DOHH2 (cell line): Measurements from ENCODE around the gene SPSB4.

Source experiments
- H3F3A ChIP-seq: fragments of 200-600 bp; sonication (generic), shearing (Covaris generic); 2 replicates; pipeline ENCODE4 v1.6.0; 2016; ENCODE audit warnings: antibody characterized with exemption, mild to moderate bottlenecking; ENCODE audit not compliant: control insufficient read depth, insufficient read depth
- H3K27ac ChIP-seq: fragments of 200-600 bp; sonication (generic); 2 replicates; pipeline ENCODE4 v1.5.1; 2014; ENCODE audit warnings: low read depth, mild to moderate bottlenecking, low read length, moderate library complexity
- H3K27me3 ChIP-seq: fragments of 200-600 bp; sonication (generic); 2 replicates; pipeline ENCODE4 v1.6.1; 2014; ENCODE audit warnings: mild to moderate bottlenecking, low read length, mixed read lengths; ENCODE audit not compliant: control insufficient read depth
- H3K36me3 ChIP-seq: fragments of 200-600 bp; sonication (generic); 2 replicates; pipeline ENCODE4 v1.6.1; 2014; ENCODE audit warnings: mild to moderate bottlenecking, low read length, moderate library complexity, mixed read lengths; ENCODE audit not compliant: control insufficient read depth
- H3K4me1 ChIP-seq: fragments of 200-600 bp; sonication (generic); 2 replicates; pipeline ENCODE4 v1.6.1; 2014; ENCODE audit warnings: mild to moderate bottlenecking, low read length, mixed read lengths; ENCODE audit not compliant: control insufficient read depth
- H3K4me2 ChIP-seq: fragments of 200-600 bp; sonication (generic); 2 replicates; pipeline ENCODE4 v1.6.0; 2014; ENCODE audit warnings: mild to moderate bottlenecking, low read length, moderate library complexity
- H3K4me3 ChIP-seq: fragments of 200-600 bp; sonication (generic); 2 replicates; pipeline ENCODE4 v1.5.1; 2014; ENCODE audit warnings: mild to moderate bottlenecking, low read length, mixed read lengths
- H3K79me2 ChIP-seq: fragments of 200-600 bp; sonication (generic); 2 replicates; pipeline ENCODE4 v1.6.1; 2014; ENCODE audit warnings: mild to moderate bottlenecking, low read length, mixed read lengths; ENCODE audit not compliant: control insufficient read depth
- H3K9me2 ChIP-seq: fragments of 200-600 bp; sonication (generic); replicated peaks from 2 replicates; pipeline ENCODE4 v1.6.1; 2014; ENCODE audit warnings: mild to moderate bottlenecking, low read length, mixed read lengths; ENCODE audit not compliant: control insufficient read depth
- H3K9me3 ChIP-seq: fragments of 200-600 bp; sonication (generic); 2 replicates; pipeline ENCODE4 v1.6.1; 2014; ENCODE audit warnings: antibody characterized with exemption, low read length, mixed read lengths; ENCODE audit not compliant: control insufficient read depth, insufficient read depth
- H4K20me1 ChIP-seq: fragments of 200-600 bp; sonication (generic); 2 replicates; pipeline ENCODE4 v1.6.0; 2014; ENCODE audit warnings: low read depth, mild to moderate bottlenecking, antibody characterized with exemption, low read length, moderate library complexity; ENCODE audit not compliant: control insufficient read depth, insufficient read depth
- EZH2phosphoT487 ChIP-seq: fragments of 200-600 bp; sonication (generic); IDR thresholded peaks from 2 replicates; pipeline ENCODE4 v1.6.1; 2017; ENCODE audit warnings: borderline replicate concordance, mild to moderate bottlenecking, antibody characterized with exemption, low read length, moderate library complexity, mixed read lengths
- TF ChIP-seq, protein P1 (sequence below): fragments of 200-600 bp; sonication (generic); IDR thresholded peaks from one replicate; pipeline ENCODE4 v1.5.1; 2014; ENCODE audit warnings: antibody characterized with exemption, mild to moderate bottlenecking, low read depth, low read length; ENCODE audit not compliant: poor library complexity, severe bottlenecking

The SPSB4 gene

DNA sequence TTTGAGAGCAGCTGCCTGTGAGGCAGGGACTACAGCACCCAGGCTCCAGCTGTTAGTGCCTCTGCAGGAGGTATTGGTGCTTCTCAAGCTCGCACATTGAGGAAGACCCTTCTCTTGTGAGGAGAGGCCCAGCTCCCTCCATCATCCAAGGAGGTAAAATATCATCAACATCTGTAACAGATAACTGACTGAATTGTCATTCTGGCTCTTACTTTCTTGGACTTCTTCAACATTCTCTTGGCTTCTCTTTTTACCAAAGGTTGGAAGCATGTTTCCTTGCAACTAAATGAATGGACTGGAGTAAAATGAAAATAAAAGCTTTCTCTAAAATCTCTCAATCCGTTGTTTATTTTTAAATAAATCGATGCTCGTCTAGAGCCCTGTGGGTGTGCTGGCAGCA is 127.4 kb downstream of the SPSB4 start:
- H3K36me3 ChIP-seq, result no peaks in the 10 kb centered on the region
- H3K79me2 ChIP-seq, result no peaks in the 10 kb centered on the region
- H4K20me1 ChIP-seq, result no peaks in the 10 kb centered on the region
- H3K9me3 ChIP-seq, result no peaks in the 10 kb centered on the region
- no peak overlapping the region for H3K4me3 ChIP-seq
- no peaks in the 10 kb centered on the region for H3F3A ChIP-seq
- H3K9me2 ChIP-seq, result no peaks in the 10 kb centered on the region
- H3K4me2 ChIP-seq, result no peak overlapping the region
- H3K4me1 ChIP-seq, result no peaks in the 10 kb centered on the region
- TF ChIP-seq, protein P1, sequence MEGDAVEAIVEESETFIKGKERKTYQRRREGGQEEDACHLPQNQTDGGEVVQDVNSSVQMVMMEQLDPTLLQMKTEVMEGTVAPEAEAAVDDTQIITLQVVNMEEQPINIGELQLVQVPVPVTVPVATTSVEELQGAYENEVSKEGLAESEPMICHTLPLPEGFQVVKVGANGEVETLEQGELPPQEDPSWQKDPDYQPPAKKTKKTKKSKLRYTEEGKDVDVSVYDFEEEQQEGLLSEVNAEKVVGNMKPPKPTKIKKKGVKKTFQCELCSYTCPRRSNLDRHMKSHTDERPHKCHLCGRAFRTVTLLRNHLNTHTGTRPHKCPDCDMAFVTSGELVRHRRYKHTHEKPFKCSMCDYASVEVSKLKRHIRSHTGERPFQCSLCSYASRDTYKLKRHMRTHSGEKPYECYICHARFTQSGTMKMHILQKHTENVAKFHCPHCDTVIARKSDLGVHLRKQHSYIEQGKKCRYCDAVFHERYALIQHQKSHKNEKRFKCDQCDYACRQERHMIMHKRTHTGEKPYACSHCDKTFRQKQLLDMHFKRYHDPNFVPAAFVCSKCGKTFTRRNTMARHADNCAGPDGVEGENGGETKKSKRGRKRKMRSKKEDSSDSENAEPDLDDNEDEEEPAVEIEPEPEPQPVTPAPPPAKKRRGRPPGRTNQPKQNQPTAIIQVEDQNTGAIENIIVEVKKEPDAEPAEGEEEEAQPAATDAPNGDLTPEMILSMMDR, result no peak
- no peak for TF ChIP-seq EZH2phosphoT487
- H3K27me3 ChIP-seq, result 0 out of 2 replicates have a peak, but pooled peaks cover 1% of the 10 kb centered on the region
- H3K27ac ChIP-seq, result no peak overlapping the region

DNA sequence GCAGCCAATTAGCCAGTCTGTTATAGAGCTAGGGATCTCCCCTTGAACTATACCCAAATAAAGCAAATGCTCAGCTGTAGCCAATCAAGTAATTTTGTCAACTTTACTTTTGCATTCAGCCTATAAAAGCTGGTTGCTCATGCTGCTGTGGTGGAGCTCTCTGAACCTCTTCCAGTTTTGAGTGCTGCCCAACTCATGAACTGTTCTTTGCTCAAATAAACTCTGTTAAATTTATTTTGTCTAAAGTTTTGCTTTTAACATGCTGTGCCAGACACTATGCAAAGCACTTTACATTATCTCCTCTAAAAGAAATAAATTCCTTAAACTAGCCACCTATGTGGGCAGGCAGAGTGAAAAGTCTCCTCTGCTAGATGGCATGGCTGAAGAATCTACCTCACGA is 128.8 kb downstream of the SPSB4 start:
- no peak for TF ChIP-seq EZH2phosphoT487
- TF ChIP-seq, protein P1, result no peak
- H3K9me2 ChIP-seq, result no peaks in the 10 kb centered on the region
- no peaks in the 10 kb centered on the region for H3K4me1 ChIP-seq
- no peaks in the 10 kb centered on the region for H3K79me2 ChIP-seq
- no peak overlapping the region for H3K4me3 ChIP-seq
- H3K4me2 ChIP-seq, result no peak overlapping the region
- no peaks in the 10 kb centered on the region for H4K20me1 ChIP-seq
- no peak overlapping the region for H3K27ac ChIP-seq
- H3F3A ChIP-seq, result no peaks in the 10 kb centered on the region
- H3K36me3 ChIP-seq, result no peaks in the 10 kb centered on the region
- H3K27me3 ChIP-seq, result no peaks in the 10 kb centered on the region
- H3K9me3 ChIP-seq, result no peaks in the 10 kb centered on the region

DNA sequence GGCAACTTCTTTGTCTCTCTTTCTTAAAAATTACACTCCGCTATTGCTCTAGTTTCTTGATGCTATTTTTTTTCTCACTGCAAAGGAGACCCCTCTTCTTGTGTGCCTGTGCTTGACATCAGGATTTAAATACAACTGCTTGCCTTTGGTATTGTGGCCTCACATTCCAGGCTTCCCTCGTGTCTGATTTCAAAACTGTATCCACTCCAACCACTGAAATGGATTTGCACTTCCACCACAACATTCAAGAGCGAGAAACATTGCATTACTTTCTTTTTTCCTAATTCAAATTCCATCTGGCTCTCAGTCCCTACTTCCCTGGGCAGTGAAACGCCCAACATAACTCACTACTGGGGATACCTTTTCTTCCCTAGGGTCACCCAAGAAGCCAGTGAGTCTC is 130.0 kb downstream of the SPSB4 start:
- Histone ChIP-seq H3K79me2 (no peaks in the 10 kb centered on the region), H3K36me3 (no peaks in the 10 kb centered on the region), H3K4me1 (no peaks in the 10 kb centered on the region), H3K27ac (no peak overlapping the region), H4K20me1 (no peaks in the 10 kb centered on the region), H3K27me3 (peaks cover 3% of the 10 kb centered on the region; the same call in 1 of the 2 replicates), H3K4me2 (no peak overlapping the region), H3F3A (no peaks in the 10 kb centered on the region), H3K9me3 (no peaks in the 10 kb centered on the region), H3K4me3 (no peak overlapping the region), H3K9me2 (no peaks in the 10 kb centered on the region)
- TF ChIP-seq, protein P1, result no peak
- TF ChIP-seq EZH2phosphoT487, result no peak
